NB4 (cell line): ENCODE results near the gene CENPO.

Experiments
- CTCF ChIP-seq: IDR thresholded peaks from one replicate; pipeline ENCODE4 v1.5.1; 2012; ENCODE audit warnings: low read depth, low read length
- MYC ChIP-seq: IDR thresholded peaks from 2 replicates; pipeline ENCODE4 v1.6.1; 2011; ENCODE audit warnings: low read depth, low read length
- POLR2A ChIP-seq: IDR thresholded peaks from 2 replicates; pipeline ENCODE4 v1.6.1; 2011; ENCODE audit warnings: mild to moderate bottlenecking; ENCODE audit not compliant: insufficient read length; ENCODE audit errors: extremely low read depth

- TF ChIP-seq CTCF (no peak), POLR2A (no peak), MYC (no peak)
These were observed 65.8 kb downstream of the CENPO start for GRCh38 chr2:24858996-24859395.
